ENCODE data around the gene MOV10.

Gene MOV10

DNA sequence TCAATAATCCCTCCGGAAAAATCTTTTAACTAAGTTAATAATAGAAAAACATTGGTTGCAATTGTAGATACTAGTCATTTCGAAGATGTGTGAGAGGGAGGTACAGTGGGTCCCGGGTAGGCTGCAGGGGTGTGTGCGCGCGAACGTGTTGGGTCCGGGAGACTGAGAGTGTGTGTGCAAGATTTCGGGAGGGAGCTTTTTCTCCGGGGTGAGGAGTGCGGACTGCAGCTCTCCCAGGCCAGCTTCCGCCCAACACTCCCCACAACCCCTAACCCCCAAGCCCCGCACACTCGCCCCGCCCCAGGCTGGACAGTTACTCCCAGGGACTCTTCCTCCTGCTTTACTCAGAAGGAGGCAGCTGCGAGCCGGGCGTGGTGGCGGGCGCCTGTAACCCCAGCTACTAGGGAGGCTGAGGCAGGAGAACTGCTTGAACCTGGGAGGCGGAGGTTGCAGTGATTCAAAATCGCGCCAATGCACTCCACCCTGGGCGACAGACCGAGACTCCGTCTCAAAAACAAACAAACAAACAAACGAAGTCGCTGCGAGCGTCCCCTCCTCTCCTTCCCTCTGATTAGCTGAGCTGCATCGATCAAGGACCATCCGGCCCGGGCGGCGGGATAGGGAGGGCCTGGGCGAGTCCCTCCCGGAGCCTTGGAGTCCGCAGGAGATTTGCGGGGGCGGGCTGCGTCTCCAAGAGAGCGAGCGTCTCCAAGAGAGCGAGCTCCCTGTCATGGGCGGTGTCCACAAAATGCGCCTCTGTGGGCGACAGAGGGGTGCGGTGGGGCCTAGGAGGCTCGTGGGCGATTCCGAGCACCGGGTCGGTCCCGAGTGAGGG, 68.9 kb downstream of the MOV10 start:
- DNase-seq, result no peak
- H3K36me3 ChIP-seq, result no peaks in the 10 kb centered on the region
- H3K4me3 ChIP-seq (ENCODE audit: low read depth, low read length), result no peak overlapping the region
- peaks cover 3% of the 10 kb centered on the region; the same call in 1 of the 2 replicates for H3K9me3 ChIP-seq
- TF ChIP-seq, protein P1, sequence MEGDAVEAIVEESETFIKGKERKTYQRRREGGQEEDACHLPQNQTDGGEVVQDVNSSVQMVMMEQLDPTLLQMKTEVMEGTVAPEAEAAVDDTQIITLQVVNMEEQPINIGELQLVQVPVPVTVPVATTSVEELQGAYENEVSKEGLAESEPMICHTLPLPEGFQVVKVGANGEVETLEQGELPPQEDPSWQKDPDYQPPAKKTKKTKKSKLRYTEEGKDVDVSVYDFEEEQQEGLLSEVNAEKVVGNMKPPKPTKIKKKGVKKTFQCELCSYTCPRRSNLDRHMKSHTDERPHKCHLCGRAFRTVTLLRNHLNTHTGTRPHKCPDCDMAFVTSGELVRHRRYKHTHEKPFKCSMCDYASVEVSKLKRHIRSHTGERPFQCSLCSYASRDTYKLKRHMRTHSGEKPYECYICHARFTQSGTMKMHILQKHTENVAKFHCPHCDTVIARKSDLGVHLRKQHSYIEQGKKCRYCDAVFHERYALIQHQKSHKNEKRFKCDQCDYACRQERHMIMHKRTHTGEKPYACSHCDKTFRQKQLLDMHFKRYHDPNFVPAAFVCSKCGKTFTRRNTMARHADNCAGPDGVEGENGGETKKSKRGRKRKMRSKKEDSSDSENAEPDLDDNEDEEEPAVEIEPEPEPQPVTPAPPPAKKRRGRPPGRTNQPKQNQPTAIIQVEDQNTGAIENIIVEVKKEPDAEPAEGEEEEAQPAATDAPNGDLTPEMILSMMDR (IDR thresholded peaks at IDR 0.05; ENCODE audit: low read depth, low read length), result no peak
- no peaks in the 10 kb centered on the region for H3K4me1 ChIP-seq
- H3K27me3 ChIP-seq, result peaks cover 6% of the 10 kb centered on the region

DNA sequence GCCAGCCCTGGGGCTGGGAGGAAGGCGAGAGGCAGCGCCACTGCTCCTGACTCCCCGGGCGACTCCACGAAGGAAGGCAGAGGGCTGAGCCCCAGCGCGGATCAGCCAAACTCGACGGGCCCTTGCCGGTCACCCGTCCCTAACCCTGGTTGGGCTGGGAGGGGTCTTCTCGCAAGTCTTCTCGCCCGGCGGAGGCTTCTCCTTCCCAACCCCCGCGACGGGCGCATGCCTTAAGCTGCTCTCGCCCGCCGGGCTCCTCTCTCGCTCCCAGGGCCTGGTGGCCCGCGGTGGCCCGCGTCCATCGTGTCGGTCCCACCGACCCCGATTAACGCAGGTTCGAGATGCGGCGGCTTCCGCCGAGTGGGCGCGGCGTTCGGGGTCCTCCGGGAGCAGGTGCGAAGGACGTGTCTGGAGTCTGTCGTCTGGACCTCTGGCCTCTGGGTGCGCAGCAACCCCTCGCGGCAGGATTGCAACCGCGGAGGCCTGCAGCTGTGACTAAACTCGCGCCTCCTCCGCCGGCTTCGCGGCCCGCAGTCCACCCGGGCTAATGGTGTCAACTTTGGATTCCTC, 69.6 kb downstream of the MOV10 start:
- Histone ChIP-seq H3K27me3 (peaks cover 4% of the 10 kb centered on the region; the same call in 1 of the 2 replicates), H3K4me3 (ENCODE audit: low read depth, low read length) (no peak overlapping the region), H3K9me3 (peaks cover 3% of the 10 kb centered on the region; the same call in 1 of the 2 replicates), H3K36me3 (no peaks in the 10 kb centered on the region), H3K4me1 (no peaks in the 10 kb centered on the region)
- TF ChIP-seq, protein P1 (IDR thresholded peaks at IDR 0.05; ENCODE audit: low read depth, low read length), result no peak
- no peak for DNase-seq

DNA sequence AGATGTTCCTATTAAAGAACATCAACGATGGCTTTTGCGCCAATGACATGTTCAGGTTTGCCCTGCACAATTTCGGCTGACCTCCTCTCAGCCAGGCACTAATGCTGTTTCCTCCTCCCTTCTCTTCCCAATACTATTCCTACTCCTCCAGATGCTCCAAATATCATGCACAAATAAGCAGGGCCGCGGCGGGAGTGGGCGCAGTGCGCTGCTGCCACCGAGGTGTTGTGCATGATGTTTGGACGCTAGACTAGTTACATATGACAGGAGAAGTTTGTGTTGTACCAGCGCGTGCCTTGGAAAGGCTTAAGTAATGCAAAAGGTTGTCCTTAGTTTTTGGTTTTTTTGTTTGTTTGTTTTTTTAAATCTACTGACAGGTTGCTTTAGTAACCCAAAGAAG, 73.9 kb downstream of the MOV10 start:
- H3K9me3 ChIP-seq, result no peaks in the 10 kb centered on the region
- TF ChIP-seq, protein P1 (IDR thresholded peaks at IDR 0.05; ENCODE audit: low read depth, low read length), result no peak
- no peak overlapping the region for H3K4me3 ChIP-seq (ENCODE audit: low read depth, low read length)
- H3K36me3 ChIP-seq, result no peaks in the 10 kb centered on the region
- DNase-seq, result no peak
- no peaks in the 10 kb centered on the region; the same call in 1 of the 2 replicates for H3K27me3 ChIP-seq
- no peaks in the 10 kb centered on the region for H3K4me1 ChIP-seq
